GM21723 (cell line): Measurements from ENCODE around the gene TMPRSS3.
"Not testable (repeated sequence)": the region's sequence is repeated elsewhere in the genome, so short reads cannot be mapped to it uniquely, and the experiment has no call there.

Experiments used
- ATAC-seq: cut with Tn5 transposase; IDR thresholded peaks from one replicate; pipeline ENCODE4 v1.9.1; 2021; ENCODE audit warnings: mild to moderate bottlenecking, moderate library complexity; ENCODE audit not compliant: unreplicated experiment

TMPRSS3 gene

GRCh38 chr21:42409366-42409765 lies 13.5 kb upstream of the TMPRSS3 start:
- ATAC-seq, result no peak

- ATAC-seq, result not testable (repeated sequence)
These were observed 12.9 kb upstream of the TMPRSS3 start for GRCh38 chr21:42408718-42409117.

GRCh38 chr21:42407476-42407875 lies 11.6 kb upstream of the TMPRSS3 start:
- ATAC-seq, result no peak

GRCh38 chr21:42406866-42407265 lies 11.0 kb upstream of the TMPRSS3 start:
- no peak for ATAC-seq

- ATAC-seq, result no peak
These were observed 10.4 kb upstream of the TMPRSS3 start for GRCh38 chr21:42406201-42406621.

GRCh38 chr21:42405064-42406013 lies 9.5 kb upstream of the TMPRSS3 start:
- no peak for ATAC-seq

- no peak for ATAC-seq
These were observed 8.7 kb upstream of the TMPRSS3 start for GRCh38 chr21:42404539-42404938.

GRCh38 chr21:42403611-42404231 lies 7.9 kb upstream of the TMPRSS3 start, which contains the start of gene UBASH3A:
TSS of gene UBASH3A (plus strand) at chr21:42403902. CDS start at chr21:42403946, 44 bp downstream.
- ATAC-seq, result no peak

- no peak for ATAC-seq
These were observed 6.0 kb upstream of the TMPRSS3 start for GRCh38 chr21:42401820-42402251.

- ATAC-seq, result no peak
These were observed 5.3 kb upstream of the TMPRSS3 start for GRCh38 chr21:42401154-42401553.

GRCh38 chr21:42400525-42400924 lies 4.7 kb upstream of the TMPRSS3 start:
- ATAC-seq, result no peak

- no peak for ATAC-seq
These were observed 2.7 kb upstream of the TMPRSS3 start for GRCh38 chr21:42398436-42399028.

GRCh38 chr21:42397746-42398394 lies 2.0 kb upstream of the TMPRSS3 start:
- no peak for ATAC-seq

- ATAC-seq, result no peak
These were observed 1.2 kb upstream of the TMPRSS3 start for GRCh38 chr21:42396799-42397745.

GRCh38 chr21:42395302-42395701 lies 550 bp downstream of the TMPRSS3 start:
- ATAC-seq, result no peak

- ATAC-seq, result no peak
These were observed 2.4 kb downstream of the TMPRSS3 start for GRCh38 chr21:42393443-42393950.

- ATAC-seq, result peak; percentile 86
These were observed 3.0 kb downstream of the TMPRSS3 start for GRCh38 chr21:42392731-42393442.

GRCh38 chr21:42391297-42391696 lies 4.6 kb downstream of the TMPRSS3 start:
- ATAC-seq, result no peak

- no peak for ATAC-seq
These were observed 5.2 kb downstream of the TMPRSS3 start for GRCh38 chr21:42390696-42391095.
